Measurements from ENCODE around the gene PNMT.

DNA sequence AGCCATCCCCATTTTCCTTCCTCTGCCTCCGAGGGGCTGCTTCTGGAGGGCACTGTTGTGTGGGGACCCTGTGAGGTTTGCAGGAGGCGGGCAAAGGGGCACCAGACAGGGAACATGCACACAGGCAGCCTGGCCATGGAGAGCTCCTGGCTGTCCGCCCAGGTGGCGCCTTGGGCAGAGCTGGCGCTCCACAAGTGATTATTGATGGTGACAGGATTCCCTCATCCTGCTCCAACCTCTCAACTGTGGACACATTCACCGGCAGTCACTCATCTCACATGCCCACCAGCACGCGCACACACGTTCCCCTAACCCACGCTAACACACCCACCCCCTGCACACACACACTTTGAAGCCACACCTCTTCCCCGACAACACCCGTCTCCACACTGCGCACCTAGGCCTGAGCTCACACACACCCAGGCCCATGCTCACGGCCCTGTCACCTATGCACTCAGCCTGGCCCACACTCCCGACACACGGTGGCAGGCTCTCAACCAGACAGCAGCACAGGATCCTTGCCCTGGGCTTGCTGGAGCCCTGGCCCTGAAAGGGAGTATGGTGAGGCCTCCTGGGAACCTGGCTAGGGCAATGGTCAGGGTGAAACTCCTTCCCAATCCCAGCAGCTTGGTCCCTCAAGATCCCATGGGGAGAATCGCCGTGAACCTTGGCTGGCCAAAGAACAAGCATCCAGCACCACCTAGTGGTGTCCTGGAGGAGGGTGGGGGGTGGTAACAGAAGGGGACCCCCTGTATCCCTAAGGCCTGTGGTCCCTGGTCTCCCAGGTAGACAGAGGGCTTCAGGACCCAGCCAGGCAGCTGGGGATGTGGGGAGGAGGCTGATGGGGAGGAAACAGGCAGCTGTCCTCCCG lies 3.6 kb downstream of the PNMT start:
- TF ChIP-seq EZH2 (IDR thresholded peaks at IDR 0.05; ENCODE audit: borderline replicate concordance, low read depth, low read length, severe bottlenecking) (no peak), POLR2AphosphoS5 (IDR thresholded peaks at IDR 0.05; ENCODE audit: insufficient read depth, low read depth, low read length) (no peak), POLR2A (IDR thresholded peaks at IDR 0.05; ENCODE audit: low read depth, low read length) (no peak), GATA2 (IDR thresholded peaks at IDR 0.05; ENCODE audit: insufficient read depth, insufficient read length, low read depth, low read length) (no peak), MYC (IDR thresholded peaks at IDR 0.05; ENCODE audit: low read depth, low read length) (no peak), JUN (IDR thresholded peaks at IDR 0.05; ENCODE audit: borderline replicate concordance, insufficient read depth, insufficient read length, low read depth) (no peak)
- TF ChIP-seq, protein P1, sequence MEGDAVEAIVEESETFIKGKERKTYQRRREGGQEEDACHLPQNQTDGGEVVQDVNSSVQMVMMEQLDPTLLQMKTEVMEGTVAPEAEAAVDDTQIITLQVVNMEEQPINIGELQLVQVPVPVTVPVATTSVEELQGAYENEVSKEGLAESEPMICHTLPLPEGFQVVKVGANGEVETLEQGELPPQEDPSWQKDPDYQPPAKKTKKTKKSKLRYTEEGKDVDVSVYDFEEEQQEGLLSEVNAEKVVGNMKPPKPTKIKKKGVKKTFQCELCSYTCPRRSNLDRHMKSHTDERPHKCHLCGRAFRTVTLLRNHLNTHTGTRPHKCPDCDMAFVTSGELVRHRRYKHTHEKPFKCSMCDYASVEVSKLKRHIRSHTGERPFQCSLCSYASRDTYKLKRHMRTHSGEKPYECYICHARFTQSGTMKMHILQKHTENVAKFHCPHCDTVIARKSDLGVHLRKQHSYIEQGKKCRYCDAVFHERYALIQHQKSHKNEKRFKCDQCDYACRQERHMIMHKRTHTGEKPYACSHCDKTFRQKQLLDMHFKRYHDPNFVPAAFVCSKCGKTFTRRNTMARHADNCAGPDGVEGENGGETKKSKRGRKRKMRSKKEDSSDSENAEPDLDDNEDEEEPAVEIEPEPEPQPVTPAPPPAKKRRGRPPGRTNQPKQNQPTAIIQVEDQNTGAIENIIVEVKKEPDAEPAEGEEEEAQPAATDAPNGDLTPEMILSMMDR (IDR thresholded peaks at IDR 0.05; ENCODE audit: extremely low read depth in 1 of 2, insufficient read depth in 1 of 2, low read depth in 1 of 2, low read length in 2 of 2): peak; percentile 52 to 78
- TF ChIP-seq, protein P2, sequence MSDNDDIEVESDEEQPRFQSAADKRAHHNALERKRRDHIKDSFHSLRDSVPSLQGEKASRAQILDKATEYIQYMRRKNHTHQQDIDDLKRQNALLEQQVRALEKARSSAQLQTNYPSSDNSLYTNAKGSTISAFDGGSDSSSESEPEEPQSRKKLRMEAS (IDR thresholded peaks at IDR 0.05; ENCODE audit: insufficient read depth, insufficient read length): no peak

Measured in endothelial cell of umbilical vein (primary cell).